A549 (cell line): ENCODE results near the gene MUC15.

Experiments
- ESRRA ChIP-seq: fragments of 150-350 bp; IDR thresholded peaks from 2 replicates; pipeline ENCODE4 v1.6.1; 2014; ENCODE audit warnings: mild to moderate bottlenecking, low read length, borderline replicate concordance
- MAFK ChIP-seq: fragments of 450-650 bp; IDR thresholded peaks from 2 replicates; pipeline ENCODE4 v1.6.1; 2014; ENCODE audit not compliant: partially characterized antibody
- POLR2A ChIP-seq: IDR thresholded peaks from 2 replicates; pipeline ENCODE4 v1.6.1; 2012; ENCODE audit warnings: mild to moderate bottlenecking, low read length
- TF ChIP-seq, protein P1 (sequence below): IDR thresholded peaks from 2 replicates; pipeline ENCODE4 v1.6.1; 2012
- TF ChIP-seq, protein P2 (sequence below): IDR thresholded peaks from 2 replicates; pipeline ENCODE4 v1.6.1; 2012
- TF ChIP-seq, protein P3 (sequence below): fragments of 250-450 bp; sonication (Bioruptor Pico); IDR thresholded peaks from 2 replicates; pipeline ENCODE4 v1.5.0; 2021; ENCODE audit warnings: mild to moderate bottlenecking, moderate library complexity, borderline replicate concordance
- TF ChIP-seq, protein P4 (sequence below): fragments of >200 bp; sonication (Bioruptor Twin); formaldehyde crosslinking; IDR thresholded peaks from 3 replicates; pipeline ENCODE4 v1.5.1; 2016

DNA sequence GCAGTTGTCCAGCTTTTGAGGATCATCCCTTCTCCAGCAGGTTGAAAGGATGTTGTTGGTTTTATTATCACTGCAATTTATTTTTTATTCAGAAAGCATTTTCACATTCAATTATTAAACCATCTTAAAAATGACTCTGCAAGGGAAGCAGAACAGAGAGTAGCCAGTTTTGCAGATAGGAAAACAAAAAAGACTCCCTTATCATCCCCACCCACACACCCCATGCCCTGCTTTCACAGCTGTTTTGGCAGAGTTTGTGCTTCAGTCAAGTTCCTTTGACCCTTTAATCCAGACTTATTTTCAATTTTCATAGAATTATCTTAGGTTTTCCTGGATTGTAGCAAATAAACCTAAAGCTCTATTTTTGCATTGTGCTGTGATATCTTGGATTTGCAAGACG is 44.4 kb downstream of the MUC15 start:
- TF ChIP-seq, protein P1, sequence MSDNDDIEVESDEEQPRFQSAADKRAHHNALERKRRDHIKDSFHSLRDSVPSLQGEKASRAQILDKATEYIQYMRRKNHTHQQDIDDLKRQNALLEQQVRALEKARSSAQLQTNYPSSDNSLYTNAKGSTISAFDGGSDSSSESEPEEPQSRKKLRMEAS = no peak
- TF ChIP-seq POLR2A (no peak), ESRRA (no peak), MAFK (no peak)
- TF ChIP-seq, protein P2, sequence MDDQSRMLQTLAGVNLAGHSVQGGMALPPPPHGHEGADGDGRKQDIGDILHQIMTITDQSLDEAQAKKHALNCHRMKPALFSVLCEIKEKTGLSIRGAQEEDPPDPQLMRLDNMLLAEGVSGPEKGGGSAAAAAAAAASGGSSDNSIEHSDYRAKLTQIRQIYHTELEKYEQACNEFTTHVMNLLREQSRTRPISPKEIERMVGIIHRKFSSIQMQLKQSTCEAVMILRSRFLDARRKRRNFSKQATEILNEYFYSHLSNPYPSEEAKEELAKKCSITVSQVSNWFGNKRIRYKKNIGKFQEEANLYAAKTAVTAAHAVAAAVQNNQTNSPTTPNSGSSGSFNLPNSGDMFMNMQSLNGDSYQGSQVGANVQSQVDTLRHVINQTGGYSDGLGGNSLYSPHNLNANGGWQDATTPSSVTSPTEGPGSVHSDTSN = no peak
- TF ChIP-seq, protein P3, sequence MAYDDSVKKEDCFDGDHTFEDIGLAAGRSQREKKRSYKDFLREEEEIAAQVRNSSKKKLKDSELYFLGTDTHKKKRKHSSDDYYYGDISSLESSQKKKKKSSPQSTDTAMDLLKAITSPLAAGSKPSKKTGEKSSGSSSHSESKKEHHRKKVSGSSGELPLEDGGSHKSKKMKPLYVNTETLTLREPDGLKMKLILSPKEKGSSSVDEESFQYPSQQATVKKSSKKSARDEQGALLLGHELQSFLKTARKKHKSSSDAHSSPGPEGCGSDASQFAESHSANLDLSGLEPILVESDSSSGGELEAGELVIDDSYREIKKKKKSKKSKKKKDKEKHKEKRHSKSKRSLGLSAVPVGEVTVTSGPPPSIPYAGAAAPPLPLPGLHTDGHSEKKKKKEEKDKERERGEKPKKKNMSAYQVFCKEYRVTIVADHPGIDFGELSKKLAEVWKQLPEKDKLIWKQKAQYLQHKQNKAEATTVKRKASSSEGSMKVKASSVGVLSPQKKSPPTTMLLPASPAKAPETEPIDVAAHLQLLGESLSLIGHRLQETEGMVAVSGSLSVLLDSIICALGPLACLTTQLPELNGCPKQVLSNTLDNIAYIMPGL (CRISPR knock-in tag) = no peak
- TF ChIP-seq, protein P4, sequence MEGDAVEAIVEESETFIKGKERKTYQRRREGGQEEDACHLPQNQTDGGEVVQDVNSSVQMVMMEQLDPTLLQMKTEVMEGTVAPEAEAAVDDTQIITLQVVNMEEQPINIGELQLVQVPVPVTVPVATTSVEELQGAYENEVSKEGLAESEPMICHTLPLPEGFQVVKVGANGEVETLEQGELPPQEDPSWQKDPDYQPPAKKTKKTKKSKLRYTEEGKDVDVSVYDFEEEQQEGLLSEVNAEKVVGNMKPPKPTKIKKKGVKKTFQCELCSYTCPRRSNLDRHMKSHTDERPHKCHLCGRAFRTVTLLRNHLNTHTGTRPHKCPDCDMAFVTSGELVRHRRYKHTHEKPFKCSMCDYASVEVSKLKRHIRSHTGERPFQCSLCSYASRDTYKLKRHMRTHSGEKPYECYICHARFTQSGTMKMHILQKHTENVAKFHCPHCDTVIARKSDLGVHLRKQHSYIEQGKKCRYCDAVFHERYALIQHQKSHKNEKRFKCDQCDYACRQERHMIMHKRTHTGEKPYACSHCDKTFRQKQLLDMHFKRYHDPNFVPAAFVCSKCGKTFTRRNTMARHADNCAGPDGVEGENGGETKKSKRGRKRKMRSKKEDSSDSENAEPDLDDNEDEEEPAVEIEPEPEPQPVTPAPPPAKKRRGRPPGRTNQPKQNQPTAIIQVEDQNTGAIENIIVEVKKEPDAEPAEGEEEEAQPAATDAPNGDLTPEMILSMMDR = no peak
